ENCODE data around the gene GPR68.

DNA sequence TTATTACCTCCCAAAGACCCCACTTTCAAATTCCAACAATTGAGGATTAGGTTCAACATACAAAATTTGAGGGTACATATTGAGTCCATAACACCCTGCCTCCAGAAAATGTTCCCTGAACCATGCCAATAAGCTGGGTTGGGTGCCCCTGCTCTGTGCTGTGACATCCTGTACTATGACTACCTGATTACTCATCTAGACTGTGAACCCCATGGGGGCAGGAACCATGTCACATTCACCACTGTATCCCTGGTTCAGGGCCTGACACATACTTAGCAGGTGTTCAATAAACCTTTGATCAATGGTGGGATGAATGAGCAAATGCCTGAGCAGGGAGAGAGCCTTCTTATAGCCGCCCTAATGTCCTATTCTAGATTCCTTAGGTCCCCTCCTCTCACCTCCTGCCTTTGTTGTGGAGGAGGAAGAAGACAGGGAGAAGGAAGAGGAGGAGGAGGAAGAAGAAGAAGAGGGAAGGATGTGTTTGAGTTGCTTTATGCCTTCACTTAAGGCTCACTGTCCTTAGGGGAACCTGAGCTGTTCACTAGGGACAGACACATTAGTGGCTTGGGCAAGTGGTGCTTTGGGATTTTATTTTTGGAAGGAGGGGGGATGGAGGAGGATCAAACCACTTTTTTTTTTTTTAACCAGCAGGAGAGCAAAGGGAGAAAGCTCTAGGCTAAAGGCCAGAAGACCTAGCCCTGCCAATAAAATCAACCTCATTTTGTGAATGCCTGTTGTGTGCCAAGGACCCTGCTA lies 21.3 kb downstream of the GPR68 start:
- TF ChIP-seq, protein P1, sequence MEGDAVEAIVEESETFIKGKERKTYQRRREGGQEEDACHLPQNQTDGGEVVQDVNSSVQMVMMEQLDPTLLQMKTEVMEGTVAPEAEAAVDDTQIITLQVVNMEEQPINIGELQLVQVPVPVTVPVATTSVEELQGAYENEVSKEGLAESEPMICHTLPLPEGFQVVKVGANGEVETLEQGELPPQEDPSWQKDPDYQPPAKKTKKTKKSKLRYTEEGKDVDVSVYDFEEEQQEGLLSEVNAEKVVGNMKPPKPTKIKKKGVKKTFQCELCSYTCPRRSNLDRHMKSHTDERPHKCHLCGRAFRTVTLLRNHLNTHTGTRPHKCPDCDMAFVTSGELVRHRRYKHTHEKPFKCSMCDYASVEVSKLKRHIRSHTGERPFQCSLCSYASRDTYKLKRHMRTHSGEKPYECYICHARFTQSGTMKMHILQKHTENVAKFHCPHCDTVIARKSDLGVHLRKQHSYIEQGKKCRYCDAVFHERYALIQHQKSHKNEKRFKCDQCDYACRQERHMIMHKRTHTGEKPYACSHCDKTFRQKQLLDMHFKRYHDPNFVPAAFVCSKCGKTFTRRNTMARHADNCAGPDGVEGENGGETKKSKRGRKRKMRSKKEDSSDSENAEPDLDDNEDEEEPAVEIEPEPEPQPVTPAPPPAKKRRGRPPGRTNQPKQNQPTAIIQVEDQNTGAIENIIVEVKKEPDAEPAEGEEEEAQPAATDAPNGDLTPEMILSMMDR (IDR thresholded peaks at IDR 0.05) = no peak
- TF ChIP-seq POLR2A (IDR thresholded peaks at IDR 0.05) = no peak
